CD4-positive, alpha-beta T cell treated with Interleukin-21 for 1 hour (primary cell): Measurements from ENCODE around the gene C15orf39.
"Not testable (repeated sequence)": the region's sequence is repeated elsewhere in the genome, so short reads cannot be mapped to it uniquely, and the experiment has no call there.

ENCODE experiments used
- DNase-seq: peaks from one replicate; pipeline ENCODE4 v3.0.0-alpha.2; 2020

C15orf39 gene

GRCh38 chr15:75232826-75233503 lies 31.3 kb downstream of the C15orf39 start:
- DNase-seq = no peak

- no peak for DNase-seq
These were observed 32.0 kb downstream of the C15orf39 start for GRCh38 chr15:75233504-75234190.

- no peak for DNase-seq
These were observed 32.6 kb downstream of the C15orf39 start for GRCh38 chr15:75234191-75234810.

- no peak for DNase-seq
These were observed 33.5 kb downstream of the C15orf39 start for GRCh38 chr15:75235051-75235673.

- DNase-seq = no peak
These were observed 34.4 kb downstream of the C15orf39 start for GRCh38 chr15:75235760-75236729.

GRCh38 chr15:75237316-75237982 lies 35.8 kb downstream of the C15orf39 start:
- no peak for DNase-seq

- DNase-seq = no peak
These were observed 36.5 kb downstream of the C15orf39 start for GRCh38 chr15:75238150-75238549.

- DNase-seq = not testable (repeated sequence)
These were observed 44.1 kb downstream of the C15orf39 start for GRCh38 chr15:75245741-75246140.

GRCh38 chr15:75248991-75249390 lies 47.3 kb downstream of the C15orf39 start:
- not testable (repeated sequence) for DNase-seq

- no peak for DNase-seq
These were observed 48.0 kb downstream of the C15orf39 start for GRCh38 chr15:75249726-75250125.

- DNase-seq = not testable (repeated sequence)
These were observed 49.7 kb downstream of the C15orf39 start for GRCh38 chr15:75251343-75251742.

- DNase-seq = not testable (repeated sequence)
These were observed 50.6 kb downstream of the C15orf39 start for GRCh38 chr15:75252285-75252684.

- not testable (repeated sequence) for DNase-seq
These were observed 56.4 kb downstream of the C15orf39 start, which contains the start of gene GOLGA6C for GRCh38 chr15:75258034-75258433. Gene GOLGA6C (plus strand): TSS chr15:75258334. CDS start chr15:75258599, 265 bp downstream.

GRCh38 chr15:75258620-75259343 lies 57.1 kb downstream of the C15orf39 start:
- DNase-seq = not testable (repeated sequence)

- DNase-seq = not testable (repeated sequence)
These were observed 58.2 kb downstream of the C15orf39 start for GRCh38 chr15:75259873-75260272.
